Measurements from ENCODE around the gene FADS2. TPM values are rescaled to one million over a fixed set of nuclear protein-coding genes. Genes with fewer than 3 reads are reported as not detected.
A peak's percentile ranks its signal among the peaks of the same experiment; 100 is the strongest.

FADS2 gene
- total and polyA plus RNA-seq, 9 of the 15 experiments (the other 6 are each of a cell fraction or from before 2014, with no cell fraction given): 2.9 to 42.8 (median 16.2) TPM

DNA sequence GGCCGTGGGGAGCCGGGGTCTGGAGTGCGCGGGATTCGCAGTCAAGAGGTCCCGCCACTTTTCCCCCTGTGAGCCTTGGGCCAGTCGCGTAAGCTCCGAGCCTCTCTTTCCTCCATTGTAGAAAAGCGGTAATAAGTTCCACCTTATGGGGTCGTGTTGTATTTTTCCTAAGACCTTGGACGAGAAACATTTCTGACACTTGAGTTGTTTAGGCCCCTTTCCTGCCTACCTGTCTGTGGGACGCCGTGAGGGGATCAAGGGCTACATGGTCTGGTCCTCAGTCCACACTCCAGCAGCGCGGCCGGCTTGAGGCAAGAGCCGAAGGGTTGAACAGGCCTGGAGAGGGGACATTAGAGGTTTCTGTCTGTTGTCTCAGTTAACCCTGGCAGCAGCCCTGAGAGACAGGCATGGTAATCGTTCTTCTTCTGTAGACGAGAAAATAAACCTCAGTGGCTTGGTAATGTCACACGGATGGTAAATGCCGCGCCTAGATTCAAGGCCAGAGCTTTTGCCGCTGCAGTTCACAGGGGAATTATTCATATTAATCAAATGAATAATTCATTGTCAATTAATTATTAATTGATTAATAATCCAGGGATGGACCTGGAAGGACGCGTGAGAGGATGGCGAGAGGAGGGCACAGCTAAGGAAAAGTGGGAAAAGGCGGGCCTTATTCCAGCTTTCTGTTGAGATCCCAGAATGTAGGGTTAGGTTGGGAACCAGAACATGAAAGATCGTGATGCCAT, 34.8 kb upstream of the FADS2 start:
- H3K27ac ChIP-seq (ENCODE audit: extremely low read depth, low read depth, low read length): peak overlapping the region; percentile 100
- peak overlapping the region; percentile 99 for H2AFZ ChIP-seq (ENCODE audit: low read depth, low read length)
- peaks cover 83% of the 10 kb centered on the region for H3K79me2 ChIP-seq (ENCODE audit: control insufficient read depth, insufficient read depth, low read length)
- intact Hi-C loops (cut with micrococcal nuclease): no loop called here
- in situ Hi-C loops (cut with MboI): loop anchor here (5.0 kb wide), 1 partner anchor 46 kb away; no protein-coding TSS in a partner anchor
- no peaks in the 10 kb centered on the region for H3K9me3 ChIP-seq (replicated peaks; ENCODE audit: control insufficient read depth, insufficient read depth, low read depth, low read length)
- BruUV-seq (replicated peaks): TSS peak; percentile 60
- H3K36me3 ChIP-seq (ENCODE audit: control insufficient read depth, insufficient read depth, low read length): peaks cover 71% of the 10 kb centered on the region
- H4K20me1 ChIP-seq (replicated peaks; ENCODE audit: control insufficient read depth, insufficient read depth, low read length): no peaks in the 10 kb centered on the region; the same call in 1 of the 2 replicates
- H3K27me3 ChIP-seq (ENCODE audit: control insufficient read depth in 2 of 2, insufficient read depth in 2 of 2, low read length in 2 of 2): no peaks in the 10 kb centered on the region
- H3K4me1 ChIP-seq (replicated peaks in 1 of 2; ENCODE audit: control insufficient read depth in 2 of 2, insufficient read depth in 2 of 2, low read length in 2 of 2): peaks cover 19 to 23% of the 10 kb centered on the region in 2 experiments; a peak in 4 of 5 replicates
- ATAC-seq (peak; percentile 58), DNase-seq (ENCODE audit: extremely low read depth in 1 of 4, low spot score in 3 of 4) (peak in 1 of 4 experiments; percentile 43), FAIRE-seq (no peak)
- H3K4me2 ChIP-seq (ENCODE audit: insufficient read depth, low read length): peak overlapping the region; percentile 97
- H3K4me3 ChIP-seq: peak overlapping the region; percentile 83
- H3K9ac ChIP-seq (ENCODE audit: insufficient read depth in 1 of 2, low read depth in 2 of 2, low read length in 2 of 2): peak overlapping the region; percentile 100
- H3K9me1 ChIP-seq (ENCODE audit: control insufficient read depth, insufficient read depth, low read length): no peaks in the 10 kb centered on the region
- ChIA-PET POLR2A (interaction anchor here (0.6 to 3.0 kb wide), 30 partner anchors 9 to 343 kb away, joined by 3 to 23 read pairs (median 5); partner anchors contain the start of genes BEST1, FADS1, FADS3 and FTH1), CTCF (ENCODE audit: low intra/inter-chr PET ratio) (no interaction called here)
- WGBS (ENCODE audit: insufficient coverage, low coverage, missing lambda C conversion rate): under 1% methylated on average over 29 of the region's 29 CpGs
- TF ChIP-seq PHF20 (IDR thresholded peaks at IDR 0.05; ENCODE audit: partially characterized antibody) (no peak), ZBTB40 (IDR thresholded peaks at IDR 0.05) (no peak), ZBTB40 (CRISPR knock-in tag; IDR thresholded peaks at IDR 0.05) (peak; percentile 16; the same call in 1 of the 2 replicates), YY1 (IDR thresholded peaks at IDR 0.05; ENCODE audit: borderline replicate concordance in 1 of 3, control insufficient read depth in 1 of 3, extremely low read depth in 1 of 3, insufficient read depth in 3 of 3, insufficient read length in 1 of 3, insufficient replicate concordance in 2 of 3, low read depth in 1 of 3, low read length in 2 of 3) (peak in 1 of 3 experiments; percentile 2), ZNF316 (IDR thresholded peaks at IDR 0.05) (no peak), NFRKB (IDR thresholded peaks at IDR 0.05; ENCODE audit: low read depth) (no peak), CBX3 (IDR thresholded peaks at IDR 0.05; ENCODE audit: borderline replicate concordance in 1 of 2, low read length in 2 of 2) (no peak)
- TF ChIP-seq, protein P1, sequence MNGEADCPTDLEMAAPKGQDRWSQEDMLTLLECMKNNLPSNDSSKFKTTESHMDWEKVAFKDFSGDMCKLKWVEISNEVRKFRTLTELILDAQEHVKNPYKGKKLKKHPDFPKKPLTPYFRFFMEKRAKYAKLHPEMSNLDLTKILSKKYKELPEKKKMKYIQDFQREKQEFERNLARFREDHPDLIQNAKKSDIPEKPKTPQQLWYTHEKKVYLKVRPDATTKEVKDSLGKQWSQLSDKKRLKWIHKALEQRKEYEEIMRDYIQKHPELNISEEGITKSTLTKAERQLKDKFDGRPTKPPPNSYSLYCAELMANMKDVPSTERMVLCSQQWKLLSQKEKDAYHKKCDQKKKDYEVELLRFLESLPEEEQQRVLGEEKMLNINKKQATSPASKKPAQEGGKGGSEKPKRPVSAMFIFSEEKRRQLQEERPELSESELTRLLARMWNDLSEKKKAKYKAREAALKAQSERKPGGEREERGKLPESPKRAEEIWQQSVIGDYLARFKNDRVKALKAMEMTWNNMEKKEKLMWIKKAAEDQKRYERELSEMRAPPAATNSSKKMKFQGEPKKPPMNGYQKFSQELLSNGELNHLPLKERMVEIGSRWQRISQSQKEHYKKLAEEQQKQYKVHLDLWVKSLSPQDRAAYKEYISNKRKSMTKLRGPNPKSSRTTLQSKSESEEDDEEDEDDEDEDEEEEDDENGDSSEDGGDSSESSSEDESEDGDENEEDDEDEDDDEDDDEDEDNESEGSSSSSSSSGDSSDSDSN (IDR thresholded peaks at IDR 0.05; ENCODE audit: borderline replicate concordance in 1 of 2, low read depth in 2 of 2, low read length in 2 of 2): peak in 1 of 2 experiments; percentile 77; a peak in 1 of 4 replicates
